ENCODE data around the gene DOCK3.

DOCK3 gene

DNA sequence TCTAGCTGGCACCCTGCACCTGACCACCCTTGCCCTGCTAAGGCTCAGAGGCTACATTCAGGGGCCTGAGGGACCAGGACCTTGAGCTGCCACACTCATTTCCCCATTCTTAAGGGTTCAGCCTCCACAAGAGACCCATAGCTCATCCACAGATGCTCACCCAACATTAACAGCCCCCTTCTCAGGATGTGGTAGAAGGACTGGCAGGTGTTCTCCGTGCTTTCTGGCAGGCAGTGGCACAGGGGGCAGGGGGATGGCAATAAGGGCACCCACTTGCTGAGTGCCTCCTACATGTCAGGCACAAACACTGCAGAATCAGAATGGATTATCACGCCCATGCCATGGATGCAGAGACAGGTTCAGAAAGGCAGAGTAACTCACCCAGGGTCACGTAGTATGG lies 48.3 kb upstream of the DOCK3 start:
- H4K20me1 ChIP-seq (ENCODE audit: insufficient read depth, low read length), result no peaks in the 10 kb centered on the region

GRCh38 chr3:50627407-50628051 lies 47.2 kb upstream of the DOCK3 start:
- H3K9me2 ChIP-seq (replicated peaks; ENCODE audit: insufficient read depth, low read length), result no peaks in the 10 kb centered on the region
- no peaks in the 10 kb centered on the region for H3K27me3 ChIP-seq (replicated peaks; ENCODE audit: insufficient read depth, low read length)
- peaks cover 23% of the 10 kb centered on the region; the same call in 1 of the 2 replicates for H3K79me2 ChIP-seq (ENCODE audit: low read length)
- no peaks in the 10 kb centered on the region for H3F3A ChIP-seq (ENCODE audit: insufficient read depth, low read length)
- H3K27ac ChIP-seq (ENCODE audit: low read length), result no peak overlapping the region
- peaks cover 15% of the 10 kb centered on the region for H3K4me1 ChIP-seq (ENCODE audit: low read length)
- no peaks in the 10 kb centered on the region for H3K36me3 ChIP-seq (replicated peaks; ENCODE audit: insufficient read depth, low read length)
- no peaks in the 10 kb centered on the region for H3K9me3 ChIP-seq (replicated peaks; ENCODE audit: insufficient read depth, low read length)
- DNase-seq, result no peak
- H3K9ac ChIP-seq (ENCODE audit: low read length), result no peak overlapping the region
- no peaks in the 10 kb centered on the region for H4K20me1 ChIP-seq (ENCODE audit: insufficient read depth, low read length)
- H2AFZ ChIP-seq (ENCODE audit: low read length), result no peak overlapping the region
- H3K4me2 ChIP-seq (ENCODE audit: low read depth, low read length), result no peak overlapping the region
- TF ChIP-seq, protein P1, sequence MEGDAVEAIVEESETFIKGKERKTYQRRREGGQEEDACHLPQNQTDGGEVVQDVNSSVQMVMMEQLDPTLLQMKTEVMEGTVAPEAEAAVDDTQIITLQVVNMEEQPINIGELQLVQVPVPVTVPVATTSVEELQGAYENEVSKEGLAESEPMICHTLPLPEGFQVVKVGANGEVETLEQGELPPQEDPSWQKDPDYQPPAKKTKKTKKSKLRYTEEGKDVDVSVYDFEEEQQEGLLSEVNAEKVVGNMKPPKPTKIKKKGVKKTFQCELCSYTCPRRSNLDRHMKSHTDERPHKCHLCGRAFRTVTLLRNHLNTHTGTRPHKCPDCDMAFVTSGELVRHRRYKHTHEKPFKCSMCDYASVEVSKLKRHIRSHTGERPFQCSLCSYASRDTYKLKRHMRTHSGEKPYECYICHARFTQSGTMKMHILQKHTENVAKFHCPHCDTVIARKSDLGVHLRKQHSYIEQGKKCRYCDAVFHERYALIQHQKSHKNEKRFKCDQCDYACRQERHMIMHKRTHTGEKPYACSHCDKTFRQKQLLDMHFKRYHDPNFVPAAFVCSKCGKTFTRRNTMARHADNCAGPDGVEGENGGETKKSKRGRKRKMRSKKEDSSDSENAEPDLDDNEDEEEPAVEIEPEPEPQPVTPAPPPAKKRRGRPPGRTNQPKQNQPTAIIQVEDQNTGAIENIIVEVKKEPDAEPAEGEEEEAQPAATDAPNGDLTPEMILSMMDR (IDR thresholded peaks at IDR 0.05; ENCODE audit: low read length), result no peak
- H3K4me3 ChIP-seq (ENCODE audit: low read length), result no peak overlapping the region

More for the DNA sequence above, 48.3 kb upstream of the DOCK3 start:
- peaks cover 15% of the 10 kb centered on the region for H3K4me1 ChIP-seq (ENCODE audit: low read length)
- no peaks in the 10 kb centered on the region for H3K36me3 ChIP-seq (replicated peaks; ENCODE audit: insufficient read depth, low read length)
- no peak overlapping the region for H3K9ac ChIP-seq (ENCODE audit: low read length)
- no peak overlapping the region for H2AFZ ChIP-seq (ENCODE audit: low read length)
- H3K9me3 ChIP-seq (replicated peaks; ENCODE audit: insufficient read depth, low read length), result no peaks in the 10 kb centered on the region
- H3K27ac ChIP-seq (ENCODE audit: low read length), result no peak overlapping the region
- TF ChIP-seq EZH2phosphoT487 (IDR thresholded peaks at IDR 0.05; ENCODE audit: low read length) (no peak), EZH2 (optimal IDR thresholded peaks at IDR 0.05; ENCODE audit: low read depth, low read length) (no peak)
- TF ChIP-seq, protein P1 (IDR thresholded peaks at IDR 0.05; ENCODE audit: low read length), result no peak
- H3K9me2 ChIP-seq (replicated peaks; ENCODE audit: insufficient read depth, low read length), result no peaks in the 10 kb centered on the region
- H3K4me3 ChIP-seq (ENCODE audit: low read length), result no peak overlapping the region
- no peak for DNase-seq
- H3K4me2 ChIP-seq (ENCODE audit: low read depth, low read length), result no peak overlapping the region
- no peaks in the 10 kb centered on the region for H3F3A ChIP-seq (ENCODE audit: insufficient read depth, low read length)
- H3K79me2 ChIP-seq (ENCODE audit: low read length), result peaks cover 23% of the 10 kb centered on the region; the same call in 1 of the 2 replicates
- no peaks in the 10 kb centered on the region for H3K27me3 ChIP-seq (replicated peaks; ENCODE audit: insufficient read depth, low read length)

DNA sequence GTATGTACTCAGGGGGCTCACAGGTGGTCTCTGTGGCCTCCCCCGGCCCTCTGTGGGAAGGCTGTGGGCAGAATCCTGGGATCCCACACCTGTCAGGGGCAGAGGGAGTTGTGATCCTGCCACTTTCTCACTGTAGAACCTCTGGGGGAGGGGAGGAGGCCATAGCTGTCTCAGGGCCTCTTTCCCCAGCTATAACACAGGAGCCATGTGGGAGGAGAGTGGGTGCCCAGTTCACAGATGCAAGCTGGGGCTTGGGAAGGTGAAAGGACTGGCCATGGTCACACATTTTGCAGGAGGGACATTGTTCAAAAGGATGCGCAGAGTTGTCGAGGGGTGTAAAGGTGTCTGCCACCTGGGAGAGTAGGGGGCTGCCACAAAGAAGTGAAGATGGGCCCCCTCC lies 46.1 kb upstream of the DOCK3 start:
- no peak overlapping the region for H3K9ac ChIP-seq (ENCODE audit: low read length)
- no peak overlapping the region for H3K27ac ChIP-seq (ENCODE audit: low read length)
- H3K4me1 ChIP-seq (ENCODE audit: low read length), result peaks cover 11% of the 10 kb centered on the region
- no peak overlapping the region for H3K4me2 ChIP-seq (ENCODE audit: low read depth, low read length)
- no peaks in the 10 kb centered on the region for H3F3A ChIP-seq (ENCODE audit: insufficient read depth, low read length)
- H3K27me3 ChIP-seq (replicated peaks; ENCODE audit: insufficient read depth, low read length), result no peaks in the 10 kb centered on the region
- no peaks in the 10 kb centered on the region for H3K36me3 ChIP-seq (replicated peaks; ENCODE audit: insufficient read depth, low read length)
- peaks cover 23% of the 10 kb centered on the region for H3K79me2 ChIP-seq (ENCODE audit: low read length)
- H4K20me1 ChIP-seq (ENCODE audit: insufficient read depth, low read length), result no peaks in the 10 kb centered on the region
- no peaks in the 10 kb centered on the region for H3K9me2 ChIP-seq (replicated peaks; ENCODE audit: insufficient read depth, low read length)
- H3K4me3 ChIP-seq (ENCODE audit: low read length), result no peak overlapping the region
- no peaks in the 10 kb centered on the region for H3K9me3 ChIP-seq (replicated peaks; ENCODE audit: insufficient read depth, low read length)
- H2AFZ ChIP-seq (ENCODE audit: low read length), result no peak overlapping the region
- DNase-seq, result no peak
- TF ChIP-seq EZH2 (optimal IDR thresholded peaks at IDR 0.05; ENCODE audit: low read depth, low read length), result no peak
- no peak for TF ChIP-seq EZH2phosphoT487 (IDR thresholded peaks at IDR 0.05; ENCODE audit: low read length)
- TF ChIP-seq, protein P1 (IDR thresholded peaks at IDR 0.05; ENCODE audit: low read length), result no peak
